GM23338 (cell line): ENCODE data around the gene OR2T3. TPM values are rescaled to one million over a fixed set of nuclear protein-coding genes. Genes with fewer than 3 reads are reported as not detected.

Experiments
- ATAC-seq: fragments of 200-7000 bp; cut with Tn5 transposase; 3 replicates; pipeline ENCODE4 v1.9.1; 2020
- DNase-seq: peaks from one replicate; pipeline ENCODE4 v3.0.0-alpha.2; 2015; ENCODE audit warnings: low spot score
- H2AFZ ChIP-seq: fragments of 200-600 bp; sonication (generic); 2 replicates; pipeline ENCODE4 v1.8.0; 2016; ENCODE audit warnings: antibody characterized with exemption, mild to moderate bottlenecking, moderate library complexity
- H3F3A ChIP-seq: fragments of 200-600 bp; sonication (generic); replicated peaks from 2 replicates; pipeline ENCODE4 v1.8.0; 2017; ENCODE audit warnings: antibody characterized with exemption, mixed run types, low read depth
- H3K27ac ChIP-seq: fragments of 200-600 bp; sonication (generic); 2 replicates; pipeline ENCODE4 v1.6.1; 2016; ENCODE audit warnings: low read depth
- H3K27me3 ChIP-seq: fragments of 200-600 bp; sonication (generic); 2 replicates; pipeline ENCODE4 v1.8.0; 2016; ENCODE audit warnings: mild to moderate bottlenecking, mixed run types, moderate library complexity; ENCODE audit not compliant: insufficient read depth
- H3K36me3 ChIP-seq: fragments of 200-600 bp; sonication (generic); 2 replicates; pipeline ENCODE4 v1.8.0; 2016; ENCODE audit warnings: mild to moderate bottlenecking; ENCODE audit not compliant: insufficient read depth
- H3K4me1 ChIP-seq: fragments of 200-600 bp; sonication (generic); 2 replicates; pipeline ENCODE4 v1.8.0; 2016; ENCODE audit warnings: mild to moderate bottlenecking, moderate library complexity; ENCODE audit not compliant: insufficient read depth
- H3K4me2 ChIP-seq: fragments of 200-600 bp; sonication (generic); 2 replicates; pipeline ENCODE4 v1.7.1; 2017; ENCODE audit warnings: mixed run types
- H3K4me3 ChIP-seq: fragments of 200-600 bp; sonication (generic); 2 replicates; pipeline ENCODE4 v1.6.1; 2016; ENCODE audit warnings: mixed run types
- H3K79me2 ChIP-seq: fragments of 200-600 bp; sonication (generic); replicated peaks from 2 replicates; pipeline ENCODE4 v1.8.0; 2017; ENCODE audit warnings: mild to moderate bottlenecking; ENCODE audit not compliant: insufficient read depth
- H3K9me2 ChIP-seq: fragments of 200-600 bp; sonication (generic); 2 replicates; pipeline ENCODE4 v1.8.0; 2017; ENCODE audit not compliant: insufficient read depth
- H4K20me1 ChIP-seq: fragments of 200-600 bp; sonication (generic); replicated peaks from 2 replicates; pipeline ENCODE4 v1.8.0; 2017; ENCODE audit warnings: mild to moderate bottlenecking; ENCODE audit not compliant: insufficient read depth
- H3K27ac Mint-ChIP-seq: 2 replicates; pipeline ENCODE4 v1.8.0; 2020; ENCODE audit warnings: inconsistent platforms, mild to moderate bottlenecking, moderate library complexity, mixed read lengths
- H3K27me3 Mint-ChIP-seq: 3 replicates; pipeline ENCODE4 v1.8.0; 2022; ENCODE audit warnings: low read depth, mild to moderate bottlenecking, moderate library complexity, mixed read lengths, inconsistent platforms; ENCODE audit not compliant: insufficient read depth, poor library complexity
- H3K36me3 Mint-ChIP-seq: 3 replicates; pipeline ENCODE4 v1.8.0; 2021; ENCODE audit warnings: low read depth, mild to moderate bottlenecking, inconsistent platforms, moderate library complexity, mixed read lengths
- H3K4me1 Mint-ChIP-seq: 3 replicates; pipeline ENCODE4 v1.8.0; 2020; ENCODE audit warnings: mild to moderate bottlenecking, inconsistent platforms, mixed read lengths
- H3K4me3 Mint-ChIP-seq: 3 replicates; pipeline ENCODE4 v1.8.0; 2021; ENCODE audit warnings: moderate library complexity, mild to moderate bottlenecking, inconsistent platforms, mixed read lengths
- H3K9me3 Mint-ChIP-seq: 3 replicates; pipeline ENCODE4 v1.8.0; 2020; ENCODE audit warnings: moderate library complexity, mild to moderate bottlenecking, inconsistent platforms, mixed read lengths
- CREB1 ChIP-seq: fragments of 250-450 bp; sonication (Bioruptor Pico); IDR thresholded peaks from 2 replicates; pipeline ENCODE4 v1.5.0; 2020; ENCODE audit warnings: low read depth, mild to moderate bottlenecking, moderate library complexity
- ETS1 ChIP-seq: IDR thresholded peaks from 2 replicates; pipeline ENCODE4 v1.6.1; 2016; ENCODE audit warnings: antibody characterized with exemption
- EZH2 ChIP-seq: fragments of 200-600 bp; sonication (generic); IDR thresholded peaks from one replicate; pipeline ENCODE4 v1.8.0; 2017; ENCODE audit warnings: antibody characterized with exemption, mild to moderate bottlenecking, low read depth; ENCODE audit not compliant: unreplicated experiment
- EZH2phosphoT487 ChIP-seq: fragments of 200-600 bp; sonication (generic); IDR thresholded peaks from one replicate; pipeline ENCODE4 v1.8.1; 2018; ENCODE audit warnings: antibody characterized with exemption; ENCODE audit not compliant: unreplicated experiment
- NANOG ChIP-seq: IDR thresholded peaks from 2 replicates; pipeline ENCODE4 v1.6.1; 2016; ENCODE audit warnings: antibody characterized with exemption, borderline replicate concordance
- POLR2AphosphoS5 ChIP-seq: IDR thresholded peaks from 2 replicates; pipeline ENCODE4 v1.6.1; 2016; ENCODE audit warnings: antibody characterized with exemption, low read depth
- STAT1 ChIP-seq: IDR thresholded peaks from one replicate; pipeline ENCODE4 v1.6.1; 2016; ENCODE audit warnings: antibody characterized with exemption; ENCODE audit not compliant: unreplicated experiment
- ZNF114 ChIP-seq: fragments of 250-450 bp; sonication (Bioruptor Pico); IDR thresholded peaks from 2 replicates; pipeline ENCODE4 v1.5.0; 2020; ENCODE audit warnings: mild to moderate bottlenecking, moderate library complexity
- ZNF331 ChIP-seq: fragments of 250-450 bp; sonication (Bioruptor Pico); IDR thresholded peaks from 2 replicates; pipeline ENCODE4 v1.5.0; 2020; ENCODE audit warnings: low read depth, mild to moderate bottlenecking, moderate library complexity
- ZNF462 ChIP-seq: fragments of 250-450 bp; sonication (Bioruptor Pico); IDR thresholded peaks from 2 replicates; pipeline ENCODE4 v1.5.0; 2020; ENCODE audit warnings: mild to moderate bottlenecking, moderate library complexity
- polyA plus RNA-seq: library from polyadenylated mRNA; unstranded; fragments of >200 nt; fragmentation: Nextera tagmentation; extraction: Ambion mirVana; gene quantifications from 2 replicates; pipeline ENCODE4 v1.2.1, GENCODE V29; 2016
- total RNA-seq: library from RNA; depleted of rRNA; stranded (reverse); fragments of >200 nt; shearing (Covaris generic); gene quantifications from 2 replicates; pipeline ENCODE4 v1.2.3, GENCODE V29; 2014; rRNA removed

Gene OR2T3
- total and polyA plus RNA-seq, 2 experiments from 2014 or later: not detected

GRCh38 chr1:248521856-248522255 is 48.7 kb downstream of the OR2T3 start:
- Histone ChIP-seq H4K20me1 (no peaks in the 10 kb centered on the region), H3F3A (no peaks in the 10 kb centered on the region), H3K27ac (no peak overlapping the region), H3K4me1 (no peaks in the 10 kb centered on the region), H3K79me2 (no peaks in the 10 kb centered on the region), H3K36me3 (peaks cover 4% of the 10 kb centered on the region; the same call in 1 of the 2 replicates), H3K9me2 (no peaks in the 10 kb centered on the region), H3K4me3 (no peak overlapping the region), H3K27me3 (no peaks in the 10 kb centered on the region), H2AFZ (no peak overlapping the region), H3K4me2 (no peak overlapping the region)
- ATAC-seq: no peak
- no peak overlapping the region for H3K27ac Mint-ChIP-seq
- no peaks in the 10 kb centered on the region for H3K4me1 Mint-ChIP-seq
- peaks cover 15% of the 10 kb centered on the region; the same call in 2 of the 3 replicates for H3K36me3 Mint-ChIP-seq
- no peak for DNase-seq
- no peak overlapping the region for H3K4me3 Mint-ChIP-seq
- peaks cover 4% of the 10 kb centered on the region for H3K27me3 Mint-ChIP-seq
- TF ChIP-seq ZNF114 (CRISPR knock-in tag) (no peak), ZNF462 (no peak), ETS1 (no peak), NANOG (no peak), CREB1 (CRISPR knock-in tag) (no peak), POLR2AphosphoS5 (no peak), STAT1 (no peak), EZH2phosphoT487 (no peak), EZH2 (no peak), ZNF331 (CRISPR knock-in tag) (no peak)
- H3K9me3 Mint-ChIP-seq: peaks cover 69% of the 10 kb centered on the region

Other genes with a start within 250 kb of the OR2T3 start
- gene OR2M4, start 241.9 kb upstream of the OR2T3 start, total RNA-seq: not detected in 2 replicates
- gene OR2M4, start 241.9 kb upstream of the OR2T3 start, polyA plus RNA-seq: not detected in 2 replicates
- gene OR2T33, start 195.4 kb upstream of the OR2T3 start, total RNA-seq: 0.28 TPM in 1 of 2 replicates, not detected in the other
- gene OR2T33, start 195.4 kb upstream of the OR2T3 start, polyA plus RNA-seq: 0.32 TPM in 1 of 2 replicates, not detected in the other
- gene OR2T12, start 169.9 kb upstream of the OR2T3 start, total RNA-seq: not detected in 2 replicates
- not detected in 2 replicates for gene OR2T12, start 169.9 kb upstream of the OR2T3 start, polyA plus RNA-seq
- not detected in 2 replicates for gene OR2M7, start 148.8 kb upstream of the OR2T3 start, total RNA-seq
- gene OR2M7, start 148.8 kb upstream of the OR2T3 start, polyA plus RNA-seq: not detected in 2 replicates
- not detected in 2 replicates for gene OR14C36, start 124.6 kb upstream of the OR2T3 start, total RNA-seq
- gene OR14C36, start 124.6 kb upstream of the OR2T3 start, polyA plus RNA-seq: not detected in 2 replicates
- gene OR2T4, start 111.7 kb upstream of the OR2T3 start, total RNA-seq: not detected in 2 replicates
- not detected in 2 replicates for gene OR2T4, start 111.7 kb upstream of the OR2T3 start, polyA plus RNA-seq
- gene OR2T6, start 97.6 kb upstream of the OR2T3 start, total RNA-seq: not detected in 2 replicates
- gene OR2T6, start 97.6 kb upstream of the OR2T3 start, polyA plus RNA-seq: not detected in 2 replicates
- not detected in 2 replicates for gene OR2T1, start 70.3 kb upstream of the OR2T3 start, total RNA-seq
- gene OR2T1, start 70.3 kb upstream of the OR2T3 start, polyA plus RNA-seq: not detected in 2 replicates
- gene OR2T2, start 27.7 kb upstream of the OR2T3 start, total RNA-seq: not detected in 2 replicates
- gene OR2T2, start 27.7 kb upstream of the OR2T3 start, polyA plus RNA-seq: not detected in 2 replicates
- not detected in 2 replicates for gene OR2T5, start 15.2 kb downstream of the OR2T3 start, total RNA-seq
- gene OR2T5, start 15.2 kb downstream of the OR2T3 start, polyA plus RNA-seq: not detected in 2 replicates
- not detected in 2 replicates for gene OR2G6, start 34.7 kb downstream of the OR2T3 start, total RNA-seq
- not detected in 2 replicates for gene OR2G6, start 34.7 kb downstream of the OR2T3 start, polyA plus RNA-seq
- not detected in 2 replicates for gene OR2T29, start 89.4 kb downstream of the OR2T3 start, total RNA-seq
- gene OR2T29, start 89.4 kb downstream of the OR2T3 start, polyA plus RNA-seq: not detected in 2 replicates
- not detected in 2 replicates for gene OR2T34, start 101.4 kb downstream of the OR2T3 start, total RNA-seq
- gene OR2T34, start 101.4 kb downstream of the OR2T3 start, polyA plus RNA-seq: not detected in 2 replicates
- not detected in 2 replicates for gene OR2T10, start 124.3 kb downstream of the OR2T3 start, total RNA-seq
- not detected in 2 replicates for gene OR2T10, start 124.3 kb downstream of the OR2T3 start, polyA plus RNA-seq
- gene OR2T11, start 161.7 kb downstream of the OR2T3 start, total RNA-seq: not detected in 2 replicates
- not detected in 2 replicates for gene OR2T11, start 161.7 kb downstream of the OR2T3 start, polyA plus RNA-seq
- gene OR2T35, start 171.9 kb downstream of the OR2T3 start, total RNA-seq: not detected in 2 replicates
- not detected in 2 replicates for gene OR2T35, start 171.9 kb downstream of the OR2T3 start, polyA plus RNA-seq
- not detected in 2 replicates for gene OR2T27, start 182.2 kb downstream of the OR2T3 start, total RNA-seq
- not detected in 2 replicates for gene OR2T27, start 182.2 kb downstream of the OR2T3 start, polyA plus RNA-seq
- not detected in 2 replicates for gene OR14I1, start 229.4 kb downstream of the OR2T3 start, total RNA-seq
- gene OR14I1, start 229.4 kb downstream of the OR2T3 start, polyA plus RNA-seq: not detected in 2 replicates